Lung (tissue), 12 donors: ENCODE data around the gene CEMIP. TPM values are rescaled to one million over a fixed set of nuclear protein-coding genes. Genes with fewer than 3 reads are reported as not detected.

Source experiments
- ATAC-seq: fragments of 200-7000 bp; cut with Tn5 transposase; one replicate; pipeline ENCODE4 v1.9.1; 2020; ENCODE audit warnings: moderate number of reproducible peaks; ENCODE audit not compliant: insufficient read depth, low FRiP score
- DNase-seq, 3 donors: peaks; one replicate each; pipeline ENCODE4 v3.0.0-alpha.2; 2013 to 2017
- H3K27ac ChIP-seq, 2 donors: one replicate each; pipeline ENCODE4 v1.5.1; 2013; ENCODE audit warnings: mild to moderate bottlenecking in 2 of 2, moderate library complexity in 2 of 2, control low read depth in 1 of 2, inconsistent platforms in 1 of 2, low read depth in 1 of 2, low read length in 1 of 2
- H3K27me3 ChIP-seq, 3 donors: one replicate each; pipeline ENCODE4 v1.5.1; 2013; ENCODE audit warnings: low read length in 2 of 3; ENCODE audit not compliant: control insufficient read depth in 3 of 3, insufficient read depth in 3 of 3
- H3K36me3 ChIP-seq, 4 donors: one replicate each; pipeline ENCODE4 v1.5.1; 2013; ENCODE audit warnings: low read length in 4 of 4, mild to moderate bottlenecking in 1 of 4, moderate library complexity in 1 of 4; ENCODE audit not compliant: control insufficient read depth in 4 of 4, insufficient read depth in 4 of 4
- H3K4me1 ChIP-seq, 5 donors: one replicate each; pipeline ENCODE4 v1.5.1; 2013; ENCODE audit warnings: low read length in 5 of 5, mild to moderate bottlenecking in 2 of 5, moderate library complexity in 1 of 5; ENCODE audit not compliant: control insufficient read depth in 5 of 5, insufficient read depth in 5 of 5
- H3K4me3 ChIP-seq: one replicate; pipeline ENCODE4 v1.5.1; 2013; ENCODE audit warnings: mild to moderate bottlenecking, control low read depth, moderate library complexity
- H3K9ac ChIP-seq, 2 donors: one replicate each; pipeline ENCODE4 v1.5.1; 2013; ENCODE audit warnings: low read length in 2 of 2, control low read depth in 1 of 2; ENCODE audit not compliant: insufficient read depth in 1 of 2
- H3K9me3 ChIP-seq, 4 donors: one replicate each; pipeline ENCODE4 v1.5.1; 2013; ENCODE audit warnings: low read length in 3 of 4, mild to moderate bottlenecking in 1 of 4, moderate library complexity in 1 of 4; ENCODE audit not compliant: control insufficient read depth in 4 of 4, insufficient read depth in 3 of 4
- CTCF ChIP-seq: IDR thresholded peaks from 2 replicates; pipeline ENCODE4 v1.5.1; 2012; ENCODE audit warnings: mild to moderate bottlenecking; ENCODE audit errors: control extremely low read depth, extremely low read depth
- WGBS, 2 donors: extraction: QIAGEN DNeasy Blood & Tissue Kit; methylation state at CpG; one replicate each; pipeline ENCODE4 v1.1.7; 2013; 5-methylcytosine and 5-hydroxymethylcytosine counted together
- polyA plus RNA-seq, 2 donors: library from polyadenylated mRNA; stranded (reverse); fragments of 200-250 nt; gene quantifications; one replicate each; pipeline ENCODE4 v1.2.1, GENCODE V29; 2013
- total RNA-seq, 2 donors: library from RNA; depleted of rRNA in 1 of 2; stranded (reverse); fragments of >200 nt in 1 of 2; gene quantifications; one replicate each; pipeline ENCODE4 v1.2.1, GENCODE V29; 2014 to 2021
- donor health status: control.
- donor health status: control.
- donor health status: Bipolar disorder and iron deficiency.
- donor health status: healthy.
- donor health status: DM: yes; HTN: yes; CAD: no.

Gene CEMIP
- total and polyA plus RNA-seq, 4 donors = 1.9 to 32.0 (median 3.9) TPM

- no peak for TF ChIP-seq CTCF
- Histone ChIP-seq H3K27me3 (no peaks in the 10 kb centered on the region), H3K4me3 (no peak overlapping the region), H3K9me3 (no peaks in the 10 kb centered on the region), H3K4me1 (peaks cover 0 to 14% (median 2%) of the 10 kb centered on the region in 5 donors), H3K36me3 (peaks cover 0 to 2% (median 0%) of the 10 kb centered on the region in 4 donors), H3K9ac (no peak overlapping the region), H3K27ac (no peak overlapping the region)
- peak in 1 of 3 donors; percentile 40 for DNase-seq
- no peak for ATAC-seq
- 79 to 94% methylated on average over 1 of the region's 1 CpG for WGBS, 2 donors
Measured at GRCh38 chr15:80834906-80835305, 55.7 kb downstream of the CEMIP start.

DNA sequence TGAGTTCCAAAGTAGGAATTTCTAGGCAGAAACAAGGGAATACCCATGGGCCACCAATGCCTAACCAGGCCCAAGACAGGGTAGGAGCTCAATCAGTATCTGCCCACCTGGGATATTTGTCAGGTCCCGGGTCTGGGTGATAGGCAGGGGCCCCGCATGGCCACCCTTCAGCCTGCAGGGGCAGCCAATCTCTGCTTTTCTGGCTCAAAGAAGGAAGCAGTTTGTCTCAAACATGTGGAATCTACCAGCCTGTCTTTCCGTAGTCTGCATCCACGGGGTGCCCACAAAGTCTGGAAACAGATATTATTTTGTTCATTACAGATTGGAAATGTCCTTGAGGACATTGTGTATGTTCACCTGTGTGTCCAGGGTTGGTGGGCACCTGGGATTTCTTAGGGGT is 56.2 kb downstream of the CEMIP start:
- Histone ChIP-seq H3K9me3 (no peaks in the 10 kb centered on the region), H3K4me1 (peaks cover 0 to 14% (median 3%) of the 10 kb centered on the region in 5 donors), H3K4me3 (no peak overlapping the region), H3K27me3 (no peaks in the 10 kb centered on the region), H3K9ac (no peak overlapping the region), H3K36me3 (peaks cover 0 to 2% (median 0%) of the 10 kb centered on the region in 4 donors), H3K27ac (no peak overlapping the region)
- 82 to 92% methylated on average over 4 of the region's 4 CpGs for WGBS, 2 donors
- DNase-seq (no peak), ATAC-seq (no peak)
- no peak for TF ChIP-seq CTCF

DNA sequence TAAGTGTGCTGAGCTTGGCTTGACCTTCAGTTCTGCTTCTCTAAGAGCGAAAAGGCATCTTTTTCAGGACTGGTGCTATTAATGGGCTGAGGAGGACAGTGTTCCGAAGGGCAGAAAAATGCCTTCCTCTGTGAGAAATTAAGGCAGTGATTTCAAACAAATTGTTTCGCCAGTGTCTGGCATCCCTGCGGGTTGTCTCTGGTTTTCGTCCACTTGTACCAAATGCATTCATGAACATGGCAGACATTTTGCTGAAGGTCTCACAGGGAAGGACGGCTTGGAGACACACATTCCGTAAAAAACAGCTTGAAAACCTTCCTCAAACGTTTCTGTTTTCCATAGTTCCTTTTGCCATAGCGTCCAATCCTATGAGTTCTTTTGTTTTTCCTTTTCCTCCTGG is 57.1 kb downstream of the CEMIP start:
- DNase-seq (no peak), ATAC-seq (no peak)
- Histone ChIP-seq H3K4me1 (peaks cover 0 to 14% (median 3%) of the 10 kb centered on the region in 5 donors), H3K36me3 (peaks cover 0 to 2% (median 0%) of the 10 kb centered on the region in 4 donors), H3K27ac (no peak overlapping the region), H3K27me3 (no peaks in the 10 kb centered on the region), H3K9ac (no peak overlapping the region), H3K4me3 (no peak overlapping the region), H3K9me3 (no peaks in the 10 kb centered on the region)
- 89 to 91% methylated on average over 9 of the region's 9 CpGs for WGBS, 2 donors
- TF ChIP-seq CTCF = no peak

GRCh38 chr15:80837006-80837405 is 57.8 kb downstream of the CEMIP start:
- H3K4me3 ChIP-seq = no peak overlapping the region
- WGBS, 2 donors = 88 to 98% methylated on average over 3 of the region's 3 CpGs
- H3K9ac ChIP-seq = no peak overlapping the region
- no peak overlapping the region for H3K27ac ChIP-seq
- H3K9me3 ChIP-seq = no peaks in the 10 kb centered on the region
- TF ChIP-seq CTCF = no peak
- H3K4me1 ChIP-seq = peaks cover 0 to 14% (median 3%) of the 10 kb centered on the region in 5 donors
- ATAC-seq = no peak
- DNase-seq = no peak
- peaks cover 0 to 2% (median 0%) of the 10 kb centered on the region in 4 donors for H3K36me3 ChIP-seq
- no peaks in the 10 kb centered on the region for H3K27me3 ChIP-seq
